Ecto neural progenitor cell (in vitro differentiated cells): Measurements from ENCODE around the gene ERO1B.
"Not testable (repeated sequence)": the region's sequence is repeated elsewhere in the genome, so short reads cannot be mapped to it uniquely, and the experiment has no call there.

Source experiments
- DNase-seq: peaks from one replicate; pipeline ENCODE4 v3.0.0-alpha.2; 2018; ENCODE audit warnings: low spot score

ERO1B gene

GRCh38 chr1:236281654-236282424 lies at the start of gene ERO1B:
Gene ERO1B (minus strand): TSS chr1:236281958. CDS start chr1:236281783, 175 bp downstream.
- DNase-seq: peak; percentile 98

- peak; percentile 19 for DNase-seq
These were observed 49.7 kb upstream of the ERO1B start for GRCh38 chr1:236331412-236331811.

GRCh38 chr1:236326432-236326831 lies 44.7 kb upstream of the ERO1B start:
- no peak for DNase-seq

GRCh38 chr1:236325567-236325966 lies 43.8 kb upstream of the ERO1B start:
- DNase-seq: no peak

GRCh38 chr1:236323819-236324411 lies 42.2 kb upstream of the ERO1B start:
- DNase-seq: no peak

- DNase-seq: no peak
These were observed 41.0 kb upstream of the ERO1B start for GRCh38 chr1:236322566-236323409.

- no peak for DNase-seq
These were observed 39.3 kb upstream of the ERO1B start for GRCh38 chr1:236321101-236321500.

- no peak for DNase-seq
These were observed 38.9 kb upstream of the ERO1B start for GRCh38 chr1:236320671-236321070.

- no peak for DNase-seq
These were observed 38.5 kb upstream of the ERO1B start for GRCh38 chr1:236320214-236320613.

- DNase-seq: no peak
These were observed 34.7 kb upstream of the ERO1B start for GRCh38 chr1:236316437-236316836.

- no peak for DNase-seq
These were observed 33.8 kb upstream of the ERO1B start for GRCh38 chr1:236315518-236315917.

GRCh38 chr1:236315092-236315491 lies 33.3 kb upstream of the ERO1B start:
- no peak for DNase-seq

- not testable (repeated sequence) for DNase-seq
These were observed 32.3 kb upstream of the ERO1B start for GRCh38 chr1:236314050-236314449.

- no peak for DNase-seq
These were observed 31.7 kb upstream of the ERO1B start for GRCh38 chr1:236313427-236313826.

- no peak for DNase-seq
These were observed 29.3 kb upstream of the ERO1B start for GRCh38 chr1:236311040-236311439.

GRCh38 chr1:236308827-236309226 lies 27.1 kb upstream of the ERO1B start:
- no peak for DNase-seq

- no peak for DNase-seq
These were observed 25.7 kb upstream of the ERO1B start for GRCh38 chr1:236307435-236307834.

- DNase-seq: no peak
These were observed 22.9 kb upstream of the ERO1B start for GRCh38 chr1:236304682-236305081.

- no peak for DNase-seq
These were observed 21.9 kb upstream of the ERO1B start for GRCh38 chr1:236303675-236304074.

- no peak for DNase-seq
These were observed 21.2 kb upstream of the ERO1B start for GRCh38 chr1:236302941-236303340.

GRCh38 chr1:236301958-236302335 lies 20.2 kb upstream of the ERO1B start:
- DNase-seq: no peak

- no peak for DNase-seq
These were observed 19.6 kb upstream of the ERO1B start for GRCh38 chr1:236301080-236301957.
